ENCODE measurements around the gene SMARCC1. TPM values are rescaled to one million over a fixed set of nuclear protein-coding genes. Genes with fewer than 3 reads are reported as not detected.
A peak's percentile ranks its signal among the peaks of the same experiment; 100 is the strongest.

SMARCC1 gene
- total RNA-seq, 8 experiments from 2014 or later, result 35.9 to 114 (median 55.4) TPM

- WGBS, 10 experiments, result 20 to 100% (median 90%) methylated on average over 1 to 2 of the region's 2 CpGs; no CpG with 5 or more reads in 1 of the 10 experiments
These were observed 170.1 kb downstream of the SMARCC1 start for GRCh38 chr3:47611576-47611975.

GRCh38 chr3:47610583-47610982, 171.1 kb downstream of the SMARCC1 start:
- H3K4me1 ChIP-seq (replicated peaks in 1 of 2), result peaks cover 4 to 15% of the 10 kb centered on the region in 2 donors
- no peak overlapping the region for H3K4me3 ChIP-seq
- no peak overlapping the region for H3K27ac ChIP-seq
- in situ Hi-C loops (cut with MboI; ENCODE audit: low pct_unique_long_range_greater_than_20kb in 2 of 9, low sequenced_read_pairs in 9 of 9, unreplicated experiment in 9 of 9), result no loop called here
- WGBS, 10 experiments, result 0 to 100% (median 94%) methylated on average over 1 to 3 of the region's 3 CpGs; no CpG with 5 or more reads in 1 of the 10 experiments
- ATAC-seq (replicated peaks in 6 of 8), result peak in 2 of 8 experiments; percentile 26 to 30

More at GRCh38 chr3:47611576-47611975, 170.1 kb downstream of the SMARCC1 start:
- H3K4me1 ChIP-seq (replicated peaks in 1 of 2), result peaks cover 4 to 15% of the 10 kb centered on the region in 2 donors
- no peak for ATAC-seq (replicated peaks in 6 of 8)
- in situ Hi-C loops (cut with MboI; ENCODE audit: low pct_unique_long_range_greater_than_20kb in 2 of 9, low sequenced_read_pairs in 9 of 9, unreplicated experiment in 9 of 9), result no loop called here
- no peak overlapping the region for H3K27ac ChIP-seq
- no peak overlapping the region for H3K4me3 ChIP-seq

- H3K4me3 ChIP-seq, result no peak overlapping the region
- ATAC-seq (replicated peaks in 6 of 8), result no peak
- no peak overlapping the region for H3K27ac ChIP-seq
- in situ Hi-C loops (cut with MboI; ENCODE audit: low pct_unique_long_range_greater_than_20kb in 2 of 9, low sequenced_read_pairs in 9 of 9, unreplicated experiment in 9 of 9), result no loop called here
- H3K4me1 ChIP-seq (replicated peaks in 1 of 2), result no peaks in the 10 kb centered on the region
- WGBS, 10 experiments, result 79 to 100% (median 92%) methylated on average over 1 to 2 of the region's 2 CpGs; no CpG with 5 or more reads in 3 of the 10 experiments
These were observed 174.4 kb downstream of the SMARCC1 start for GRCh38 chr3:47607335-47607734.

GRCh38 chr3:47606165-47606564, 175.5 kb downstream of the SMARCC1 start:
- no peak overlapping the region for H3K27ac ChIP-seq
- no peak overlapping the region for H3K4me3 ChIP-seq
- ATAC-seq (replicated peaks in 6 of 8), result peak in 2 of 8 experiments; percentile 25 to 53
- WGBS, 10 experiments, result 63 to 100% (median 85%) methylated on average over 2 to 5 of the region's 5 CpGs; no CpG with 5 or more reads in 1 of the 10 experiments
- no peaks in the 10 kb centered on the region for H3K4me1 ChIP-seq (replicated peaks in 1 of 2)
- in situ Hi-C loops (cut with MboI; ENCODE audit: low pct_unique_long_range_greater_than_20kb in 2 of 9, low sequenced_read_pairs in 9 of 9, unreplicated experiment in 9 of 9), result no loop called here

GRCh38 chr3:47605652-47606051, 176.0 kb downstream of the SMARCC1 start:
- H3K27ac ChIP-seq, result no peak overlapping the region
- no peaks in the 10 kb centered on the region for H3K4me1 ChIP-seq (replicated peaks in 1 of 2)
- ATAC-seq (replicated peaks in 6 of 8), result peak in 6 of 8 experiments; percentile 19 to 94 (median 88)
- 0 to 63% (median 44%) methylated on average over 2 of the region's 2 CpGs; no CpG with 5 or more reads in 4 of the 10 experiments for WGBS, 10 experiments
- in situ Hi-C loops (cut with MboI; ENCODE audit: low pct_unique_long_range_greater_than_20kb in 2 of 9, low sequenced_read_pairs in 9 of 9, unreplicated experiment in 9 of 9), result no loop called here
- no peak overlapping the region for H3K4me3 ChIP-seq

- Histone ChIP-seq H3K4me1 (replicated peaks in 1 of 2) (no peaks in the 10 kb centered on the region), H3K4me3 (no peak overlapping the region), H3K27ac (no peak overlapping the region)
- in situ Hi-C loops (cut with MboI; ENCODE audit: low pct_unique_long_range_greater_than_20kb in 2 of 9, low sequenced_read_pairs in 9 of 9, unreplicated experiment in 9 of 9), result no loop called here
- no peak for ATAC-seq (replicated peaks in 6 of 8)
- 86 to 100% (median 97%) methylated on average over 1 to 2 of the region's 2 CpGs; no CpG with 5 or more reads in 4 of the 10 experiments for WGBS, 10 experiments
These were observed 177.5 kb downstream of the SMARCC1 start for GRCh38 chr3:47604145-47604544.

GRCh38 chr3:47603332-47603731, 178.4 kb downstream of the SMARCC1 start:
- no peak overlapping the region for H3K4me3 ChIP-seq
- no peak for ATAC-seq (replicated peaks in 6 of 8)
- H3K27ac ChIP-seq, result no peak overlapping the region
- in situ Hi-C loops (cut with MboI; ENCODE audit: low pct_unique_long_range_greater_than_20kb in 2 of 9, low sequenced_read_pairs in 9 of 9, unreplicated experiment in 9 of 9), result no loop called here
- H3K4me1 ChIP-seq (replicated peaks in 1 of 2), result no peaks in the 10 kb centered on the region

GRCh38 chr3:47601281-47601680, 180.4 kb downstream of the SMARCC1 start:
- ATAC-seq (replicated peaks in 6 of 8), result no peak
- in situ Hi-C loops (cut with MboI; ENCODE audit: low pct_unique_long_range_greater_than_20kb in 2 of 9, low sequenced_read_pairs in 9 of 9, unreplicated experiment in 9 of 9), result no loop called here
- Histone ChIP-seq H3K27ac (no peak overlapping the region), H3K4me1 (replicated peaks in 1 of 2) (no peaks in the 10 kb centered on the region), H3K4me3 (no peak overlapping the region)
- WGBS, 10 experiments, result 74 to 100% (median 100%) methylated on average over 1 to 3 of the region's 3 CpGs; no CpG with 5 or more reads in 5 of the 10 experiments

GRCh38 chr3:47594792-47595191, 186.9 kb downstream of the SMARCC1 start:
- ATAC-seq (replicated peaks in 6 of 8), result no peak
- Histone ChIP-seq H3K27ac (no peak overlapping the region), H3K4me1 (replicated peaks in 1 of 2) (no peaks in the 10 kb centered on the region), H3K4me3 (no peak overlapping the region)
- WGBS, 10 experiments, result 80 to 100% (median 96%) methylated on average over 1 to 3 of the region's 3 CpGs; no CpG with 5 or more reads in 2 of the 10 experiments
- in situ Hi-C loops (cut with MboI; ENCODE audit: low pct_unique_long_range_greater_than_20kb in 2 of 9, low sequenced_read_pairs in 9 of 9, unreplicated experiment in 9 of 9), result no loop called here

GRCh38 chr3:47592066-47592795, 189.5 kb downstream of the SMARCC1 start:
- Histone ChIP-seq H3K4me1 (replicated peaks in 1 of 2) (no peaks in the 10 kb centered on the region), H3K4me3 (no peak overlapping the region), H3K27ac (no peak overlapping the region)
- no peak for ATAC-seq (replicated peaks in 6 of 8)
- in situ Hi-C loops (cut with MboI; ENCODE audit: low pct_unique_long_range_greater_than_20kb in 2 of 9, low sequenced_read_pairs in 9 of 9, unreplicated experiment in 9 of 9), result no loop called here
- 79 to 100% (median 94%) methylated on average over 1 to 4 of the region's 4 CpGs for WGBS, 10 experiments

GRCh38 chr3:47590216-47590615, 191.5 kb downstream of the SMARCC1 start:
- ATAC-seq (replicated peaks in 6 of 8), result no peak
- WGBS, 10 experiments, result 86 to 100% (median 100%) methylated on average over 1 of the region's 2 CpGs; no CpG with 5 or more reads in 5 of the 10 experiments
- Histone ChIP-seq H3K4me3 (no peak overlapping the region), H3K27ac (no peak overlapping the region), H3K4me1 (replicated peaks in 1 of 2) (no peaks in the 10 kb centered on the region)
- in situ Hi-C loops (cut with MboI; ENCODE audit: low pct_unique_long_range_greater_than_20kb in 2 of 9, low sequenced_read_pairs in 9 of 9, unreplicated experiment in 9 of 9), result no loop called here

GRCh38 chr3:47588587-47588986, 193.1 kb downstream of the SMARCC1 start:
- peak in 1 of 8 experiments; percentile 25 for ATAC-seq (replicated peaks in 6 of 8)
- Histone ChIP-seq H3K27ac (no peak overlapping the region), H3K4me3 (no peak overlapping the region), H3K4me1 (replicated peaks in 1 of 2) (no peaks in the 10 kb centered on the region)
- in situ Hi-C loops (cut with MboI; ENCODE audit: low pct_unique_long_range_greater_than_20kb in 2 of 9, low sequenced_read_pairs in 9 of 9, unreplicated experiment in 9 of 9), result no loop called here
- 43 to 100% (median 100%) methylated on average over 1 to 2 of the region's 4 CpGs; no CpG with 5 or more reads in 5 of the 10 experiments for WGBS, 10 experiments

GRCh38 chr3:47588053-47588452, 193.6 kb downstream of the SMARCC1 start:
- Histone ChIP-seq H3K4me3 (no peak overlapping the region), H3K4me1 (replicated peaks in 1 of 2) (no peaks in the 10 kb centered on the region), H3K27ac (no peak overlapping the region)
- in situ Hi-C loops (cut with MboI; ENCODE audit: low pct_unique_long_range_greater_than_20kb in 2 of 9, low sequenced_read_pairs in 9 of 9, unreplicated experiment in 9 of 9), result no loop called here
- 80 to 100% (median 100%) methylated on average over 1 to 4 of the region's 7 CpGs; no CpG with 5 or more reads in 2 of the 10 experiments for WGBS, 10 experiments
- ATAC-seq (replicated peaks in 6 of 8), result no peak

- no peak for ATAC-seq (replicated peaks in 6 of 8)
- WGBS, 10 experiments, result 80 to 100% (median 91%) methylated on average over 1 to 6 of the region's 6 CpGs; no CpG with 5 or more reads in 1 of the 10 experiments
- in situ Hi-C loops (cut with MboI; ENCODE audit: low pct_unique_long_range_greater_than_20kb in 2 of 9, low sequenced_read_pairs in 9 of 9, unreplicated experiment in 9 of 9), result no loop called here
- H3K4me3 ChIP-seq, result no peak overlapping the region
- H3K27ac ChIP-seq, result no peak overlapping the region
- no peaks in the 10 kb centered on the region for H3K4me1 ChIP-seq (replicated peaks in 1 of 2)
These were observed 194.9 kb downstream of the SMARCC1 start for GRCh38 chr3:47586746-47587145.
